ENCODE results near the gene MMP23B. TPM values are rescaled to one million over a fixed set of nuclear protein-coding genes. Genes with fewer than 3 reads are reported as not detected.
"Not testable (repeated sequence)": the region's sequence is repeated elsewhere in the genome, so short reads cannot be mapped to it uniquely, and the experiment has no call there.

MMP23B gene
- total RNA-seq, 3 donors from 2014 or later, result 0.98 to 1.3 (median 1.0) TPM

GRCh38 chr1:1672181-1672965, 40.4 kb downstream of the MMP23B start:
- Mint-ChIP-seq H3K36me3 (ENCODE audit: insufficient read depth) (peaks cover 30% of the 10 kb centered on the region), H3K27me3 (ENCODE audit: low read depth) (no peaks in the 10 kb centered on the region)
- no peak for DNase-seq

DNA sequence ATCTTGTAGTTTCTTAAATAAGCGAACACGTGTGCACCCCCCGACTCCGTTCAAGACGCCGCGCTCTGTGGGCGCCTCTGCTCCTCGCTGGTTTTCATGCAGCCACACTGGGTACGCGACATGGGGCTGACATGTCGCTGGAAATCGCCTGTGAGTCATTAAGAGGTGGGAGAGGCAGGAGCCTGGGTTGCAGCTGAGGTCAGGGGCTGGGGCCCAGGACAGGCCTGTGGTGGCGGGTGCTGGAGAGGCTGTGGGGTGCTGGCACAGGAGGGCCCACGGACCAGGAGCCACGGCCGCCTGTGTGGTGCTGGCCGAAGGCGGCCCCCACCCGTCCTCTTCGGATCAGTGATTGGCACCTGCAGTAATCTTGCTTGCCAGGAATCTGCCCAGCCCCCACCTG, 42.8 kb downstream of the MMP23B start:
- ATAC-seq; H3K4me3 Mint-ChIP-seq; DNase-seq; H3K27me3 Mint-ChIP-seq (ENCODE audit: low read depth); H3K9me3 Mint-ChIP-seq: not testable (repeated sequence)
- H3K4me1 Mint-ChIP-seq (ENCODE audit: low read depth), result peaks cover 29% of the 10 kb centered on the region
- peaks cover 22% of the 10 kb centered on the region for H3K36me3 Mint-ChIP-seq (ENCODE audit: insufficient read depth)

More at GRCh38 chr1:1672181-1672965, 40.4 kb downstream of the MMP23B start:
- Mint-ChIP-seq H3K4me1 (ENCODE audit: low read depth) (peaks cover 9% of the 10 kb centered on the region), H3K9me3 (no peaks in the 10 kb centered on the region), H3K4me3 (no peak overlapping the region)
- ATAC-seq, result no peak

DNA sequence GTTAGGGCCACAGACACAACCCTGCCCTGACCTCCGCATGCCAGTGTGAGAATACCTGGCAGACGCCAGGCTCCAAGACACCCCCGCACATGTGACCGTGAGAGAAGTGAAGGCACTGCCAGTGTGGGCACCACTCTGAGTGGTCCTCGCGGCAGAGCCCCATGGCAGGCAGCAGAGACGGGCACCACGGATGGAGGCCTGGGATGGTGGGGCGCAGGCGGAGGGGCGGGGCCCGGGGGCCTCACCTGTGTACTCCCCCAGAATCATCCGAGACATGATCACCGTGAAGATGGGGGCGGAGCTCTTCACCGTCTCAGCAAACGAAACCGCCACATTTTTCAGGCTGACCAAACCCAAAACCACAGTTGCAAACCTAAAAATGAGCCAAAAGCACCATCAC, 43.2 kb downstream of the MMP23B start:
- Mint-ChIP-seq H3K36me3 (ENCODE audit: insufficient read depth) (peaks cover 20% of the 10 kb centered on the region), H3K4me1 (ENCODE audit: low read depth) (peaks cover 29% of the 10 kb centered on the region)
- DNase-seq; H3K9me3 Mint-ChIP-seq; H3K4me3 Mint-ChIP-seq; H3K27me3 Mint-ChIP-seq (ENCODE audit: low read depth); ATAC-seq: not testable (repeated sequence)

DNA sequence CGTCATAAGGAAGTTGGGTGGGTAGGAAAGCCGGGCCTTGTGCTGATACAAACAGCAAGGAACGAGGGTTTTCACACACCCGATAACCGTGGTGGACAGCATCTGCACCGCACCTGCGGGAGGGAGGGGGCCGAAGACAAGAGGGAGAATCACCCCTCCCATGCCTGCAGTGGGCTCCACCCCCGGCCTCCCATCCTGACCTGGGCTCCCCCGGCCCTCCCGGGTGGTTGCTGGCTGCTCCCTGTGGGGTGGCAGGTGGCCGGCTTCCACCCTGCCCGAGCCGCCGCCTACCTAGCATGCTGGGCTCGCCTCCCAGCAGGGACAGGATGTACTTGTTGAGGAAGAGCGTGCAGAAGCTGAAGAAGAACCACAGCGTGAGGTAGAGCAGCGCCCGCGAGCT, 44.1 kb downstream of the MMP23B start:
- not testable (repeated sequence) for ATAC-seq; H3K4me3 Mint-ChIP-seq; H3K9me3 Mint-ChIP-seq; H3K27me3 Mint-ChIP-seq (ENCODE audit: low read depth); DNase-seq
- Mint-ChIP-seq H3K4me1 (ENCODE audit: low read depth) (peaks cover 33% of the 10 kb centered on the region), H3K36me3 (ENCODE audit: insufficient read depth) (peaks cover 15% of the 10 kb centered on the region)

- Mint-ChIP-seq H3K4me1 (ENCODE audit: low read depth) (peaks cover 38% of the 10 kb centered on the region), H3K4me3 (peak overlapping the region; percentile 84), H3K36me3 (ENCODE audit: insufficient read depth) (peaks cover 9% of the 10 kb centered on the region), H3K9me3 (no peaks in the 10 kb centered on the region), H3K27me3 (ENCODE audit: low read depth) (no peaks in the 10 kb centered on the region)
- ATAC-seq, result peak; percentile 74 to 77
- DNase-seq, result peak; percentile 18
These were observed 46.0 kb downstream of the MMP23B start for GRCh38 chr1:1677718-1678580.

- no peak for DNase-seq
- Mint-ChIP-seq H3K36me3 (ENCODE audit: insufficient read depth) (peaks cover 12% of the 10 kb centered on the region), H3K27me3 (ENCODE audit: low read depth) (no peaks in the 10 kb centered on the region), H3K9me3 (no peaks in the 10 kb centered on the region), H3K4me3 (peak overlapping the region; percentile 84), H3K4me1 (ENCODE audit: low read depth) (peaks cover 46% of the 10 kb centered on the region)
- peak; percentile 4 to 66 for ATAC-seq
These were observed 46.8 kb downstream of the MMP23B start for GRCh38 chr1:1678581-1679380.

- H3K36me3 Mint-ChIP-seq (ENCODE audit: insufficient read depth), result peaks cover 10% of the 10 kb centered on the region
- H3K9me3 Mint-ChIP-seq, result no peaks in the 10 kb centered on the region
- no peaks in the 10 kb centered on the region for H3K27me3 Mint-ChIP-seq (ENCODE audit: low read depth)
- ATAC-seq, result no peak
- DNase-seq, result no peak
- no peak overlapping the region for H3K4me3 Mint-ChIP-seq
- peaks cover 53% of the 10 kb centered on the region for H3K4me1 Mint-ChIP-seq (ENCODE audit: low read depth)
These were observed 48.3 kb downstream of the MMP23B start for GRCh38 chr1:1680031-1680911.

DNA sequence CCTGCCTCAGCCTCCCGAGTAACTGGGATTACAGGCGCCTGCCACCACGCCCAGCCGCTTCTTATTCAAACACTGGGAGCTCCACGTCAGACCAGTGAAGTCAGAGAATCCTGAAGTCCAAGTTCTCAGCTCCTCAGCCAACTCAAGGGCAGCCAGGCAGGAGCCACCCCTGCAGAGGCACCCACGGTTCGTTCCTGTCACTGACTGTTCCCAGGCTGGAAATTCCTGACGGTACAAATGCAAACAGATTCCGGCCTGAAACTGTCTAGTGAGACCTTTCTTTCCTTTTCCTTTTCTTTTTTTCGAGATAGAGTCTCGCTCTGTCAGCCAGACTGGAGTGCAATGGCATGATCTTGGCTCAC, 48.9 kb downstream of the MMP23B start:
- Mint-ChIP-seq H3K9me3 (no peaks in the 10 kb centered on the region), H3K4me1 (ENCODE audit: low read depth) (peaks cover 57% of the 10 kb centered on the region), H3K27me3 (ENCODE audit: low read depth) (no peaks in the 10 kb centered on the region), H3K36me3 (ENCODE audit: insufficient read depth) (peaks cover 12% of the 10 kb centered on the region), H3K4me3 (no peak overlapping the region)
- no peak for ATAC-seq
- DNase-seq, result no peak

GRCh38 chr1:1683104-1683905, 51.3 kb downstream of the MMP23B start:
- Mint-ChIP-seq H3K4me3 (no peak overlapping the region), H3K27me3 (ENCODE audit: low read depth) (no peaks in the 10 kb centered on the region), H3K36me3 (ENCODE audit: insufficient read depth) (peaks cover 16% of the 10 kb centered on the region), H3K9me3 (no peaks in the 10 kb centered on the region), H3K4me1 (ENCODE audit: low read depth) (peaks cover 60% of the 10 kb centered on the region)
- no peak for DNase-seq
- no peak for ATAC-seq

Other genes with a start within 250 kb of the MMP23B start
- 100 to 1,000 TPM; 112 to 127 (median 118) TPM for gene CCNL2, start 232.8 kb upstream of the MMP23B start, total RNA-seq
- 100 to 1,000 TPM; 254 to 300 (median 271) TPM for gene MRPL20, start 224.9 kb upstream of the MMP23B start, total RNA-seq
- under 1 TPM in 1 of 3 donors, not detected in 2; 0.15 TPM for gene ANKRD65, start 210.9 kb upstream of the MMP23B start, total RNA-seq
- gene VWA1, start 196.5 kb upstream of the MMP23B start, total RNA-seq, result under 1 TPM; 0.18 to 0.58 (median 0.19) TPM
- gene ATAD3C, start 182.5 kb upstream of the MMP23B start, total RNA-seq, result 1 to 10 TPM in 1 of 3 donors, under 1 TPM in 2; 0.33 to 1.1 (median 0.74) TPM
- gene ATAD3B, start 160.4 kb upstream of the MMP23B start, total RNA-seq, result 100 to 1,000 TPM; 193 to 208 (median 194) TPM
- gene ATAD3A, start 120.0 kb upstream of the MMP23B start, total RNA-seq, result 100 to 1,000 TPM; 151 to 180 (median 154) TPM
- gene TMEM240, start 91.5 kb upstream of the MMP23B start, total RNA-seq, result under 1 TPM in 2 of 3 donors, not detected in 1; 0.46 to 0.63 TPM
- gene SSU72, start 57.3 kb upstream of the MMP23B start, total RNA-seq, result 100 to 1,000 TPM; 142 to 170 (median 148) TPM
- 1 to 10 TPM; 3.0 to 4.8 (median 3.8) TPM for gene FNDC10, start 32.0 kb upstream of the MMP23B start, total RNA-seq
- gene MIB2, start 16.7 kb upstream of the MMP23B start, total RNA-seq, result 10 to 100 TPM; 37.4 to 40.3 (median 37.7) TPM
- 10 to 100 TPM; 39.2 to 45.9 (median 43.0) TPM for gene CDK11B, start 26.8 kb downstream of the MMP23B start, total RNA-seq
- 10 to 100 TPM; 14.8 to 27.2 (median 20.2) TPM for gene SLC35E2B, start 60.6 kb downstream of the MMP23B start, total RNA-seq
- 100 to 1,000 TPM in 2 of 3 donors, 10 to 100 TPM in 1; 90.1 to 143 (median 126) TPM for gene CDK11A, start 92.2 kb downstream of the MMP23B start, total RNA-seq
- 100 to 1,000 TPM in 2 of 3 donors, 10 to 100 TPM in 1; 98.7 to 108 (median 106) TPM for gene NADK, start 146.3 kb downstream of the MMP23B start, total RNA-seq

Data from activated T-cell treated with anti-CD3 and anti-CD28 coated beads, Interleukin-2, amount 50 U/mL, for 4 hours (primary cell).